HG03442 (cell line): Measurements from ENCODE around the gene THSD7A.

Source experiments
- ATAC-seq: cut with Tn5 transposase; IDR thresholded peaks from one replicate; pipeline ENCODE4 v1.9.1; 2021; ENCODE audit warnings: mild to moderate bottlenecking, moderate library complexity; ENCODE audit not compliant: unreplicated experiment

Gene THSD7A

GRCh38 chr7:11753433-11753832, 78.6 kb downstream of the THSD7A start:
- no peak for ATAC-seq

GRCh38 chr7:11751807-11752389, 80.1 kb downstream of the THSD7A start:
- no peak for ATAC-seq

- ATAC-seq: no peak
Measured at GRCh38 chr7:11751315-11751714, 80.7 kb downstream of the THSD7A start.

- no peak for ATAC-seq
Measured at GRCh38 chr7:11750191-11750590, 81.8 kb downstream of the THSD7A start.

- ATAC-seq: no peak
Measured at GRCh38 chr7:11749629-11750028, 82.4 kb downstream of the THSD7A start.

GRCh38 chr7:11748884-11749283, 83.1 kb downstream of the THSD7A start:
- ATAC-seq: no peak

GRCh38 chr7:11747715-11748485, 84.1 kb downstream of the THSD7A start:
- ATAC-seq: no peak

GRCh38 chr7:11746591-11746990, 85.4 kb downstream of the THSD7A start:
- ATAC-seq: no peak

- ATAC-seq: no peak
Measured at GRCh38 chr7:11743548-11743947, 88.5 kb downstream of the THSD7A start.

GRCh38 chr7:11743016-11743415, 89.0 kb downstream of the THSD7A start:
- ATAC-seq: no peak

GRCh38 chr7:11742496-11742895, 89.5 kb downstream of the THSD7A start:
- ATAC-seq: no peak

GRCh38 chr7:11737723-11738122, 94.3 kb downstream of the THSD7A start:
- no peak for ATAC-seq

GRCh38 chr7:11732207-11732606, 99.8 kb downstream of the THSD7A start:
- ATAC-seq: no peak

GRCh38 chr7:11730725-11731124, 101.3 kb downstream of the THSD7A start:
- no peak for ATAC-seq

- no peak for ATAC-seq
Measured at GRCh38 chr7:11727864-11728263, 104.1 kb downstream of the THSD7A start.

- ATAC-seq: no peak
Measured at GRCh38 chr7:11726794-11727155, 105.2 kb downstream of the THSD7A start.

GRCh38 chr7:11726001-11726793, 105.8 kb downstream of the THSD7A start:
- no peak for ATAC-seq

GRCh38 chr7:11716185-11716584, 115.8 kb downstream of the THSD7A start:
- no peak for ATAC-seq

GRCh38 chr7:11714676-11715075, 117.3 kb downstream of the THSD7A start:
- ATAC-seq: no peak

GRCh38 chr7:11714205-11714604, 117.8 kb downstream of the THSD7A start:
- ATAC-seq: no peak

GRCh38 chr7:11713352-11713751, 118.6 kb downstream of the THSD7A start:
- ATAC-seq: no peak

- ATAC-seq: no peak
Measured at GRCh38 chr7:11710377-11710776, 121.6 kb downstream of the THSD7A start.
